ENCODE data around the gene BLNK.

GRCh38 chr10:96305019-96305418 is 33.6 kb upstream of the BLNK start:
- TF ChIP-seq CTCF (IDR thresholded peaks at IDR 0.05) = no peak
- TF ChIP-seq POLR2A (IDR thresholded peaks at IDR 0.05) = no peak

All from body of pancreas (tissue), 4 donors.